PFSK-1 (cell line): ENCODE data around the gene FAM76A.

Source experiments
- FOXP2 ChIP-seq: optimal IDR thresholded peaks from 2 replicates; pipeline ENCODE3; 2011; ENCODE audit warnings: borderline replicate concordance, control low read depth, inconsistent platforms; ENCODE audit not compliant: insufficient read depth; ENCODE audit errors: extremely low read length, extremely low read depth
- POLR2AphosphoS5 ChIP-seq: IDR thresholded peaks from 2 replicates; pipeline ENCODE4 v1.6.1; 2012; ENCODE audit warnings: low read depth, mild to moderate bottlenecking, control low read depth, low read length, moderate library complexity
- REST ChIP-seq, 2 experiments: IDR thresholded peaks; 2 replicates each; pipeline versions ENCODE4 v1.6.1 to v1.8.0; 2011 to 2012; ENCODE audit warnings: low read depth in 2 of 2, low read length in 2 of 2, control low read depth in 1 of 2, inconsistent platforms in 1 of 2, mild to moderate bottlenecking in 1 of 2, moderate library complexity in 1 of 2; ENCODE audit not compliant: insufficient read depth in 1 of 2
- SIN3A ChIP-seq: IDR thresholded peaks from 2 replicates; pipeline ENCODE4 v1.6.1; 2012; ENCODE audit warnings: mild to moderate bottlenecking, low read length, moderate library complexity, borderline replicate concordance; ENCODE audit not compliant: insufficient read depth
- TAF1 ChIP-seq: IDR thresholded peaks from 2 replicates; pipeline ENCODE4 v1.6.1; 2012; ENCODE audit warnings: low read length, control low read depth, borderline replicate concordance; ENCODE audit not compliant: insufficient read depth

Gene FAM76A

DNA sequence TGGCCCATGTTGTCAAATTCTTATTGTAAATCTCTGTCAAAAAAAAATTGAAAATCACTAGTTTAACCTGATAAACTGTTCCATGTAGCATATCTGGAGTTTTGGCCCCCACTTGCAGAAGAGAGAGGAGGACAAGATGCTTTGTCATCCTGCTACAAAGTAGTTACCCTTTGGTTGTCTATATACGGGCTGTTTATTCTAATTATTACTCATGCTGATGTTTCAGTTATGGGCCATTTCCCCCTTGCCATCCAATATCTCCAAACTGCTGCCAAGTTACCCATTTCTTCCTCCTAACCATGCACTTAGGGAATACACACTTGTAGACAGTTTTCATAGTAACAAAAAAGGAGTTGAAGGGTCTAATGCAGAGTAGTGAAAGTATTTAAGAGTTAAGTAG, 69.8 kb downstream of the FAM76A start:
- no peak for TF ChIP-seq POLR2AphosphoS5

GRCh38 chr1:27804791-27805190, 79.0 kb downstream of the FAM76A start:
- TF ChIP-seq REST (IDR thresholded peaks at IDR 0.05; ENCODE audit: insufficient read depth in 1 of 2, low read depth in 2 of 2, low read length in 2 of 2) (no peak), TAF1 (no peak), POLR2AphosphoS5 (no peak), SIN3A (no peak)

- no peak for TF ChIP-seq SIN3A
- no peak for TF ChIP-seq POLR2AphosphoS5
- no peak for TF ChIP-seq FOXP2
- TF ChIP-seq TAF1 = no peak
- TF ChIP-seq REST (IDR thresholded peaks at IDR 0.05; ENCODE audit: insufficient read depth in 1 of 2, low read depth in 2 of 2, low read length in 2 of 2) = no peak
Observed at GRCh38 chr1:27806758-27807157, 81.0 kb downstream of the FAM76A start.

GRCh38 chr1:27807385-27807784, 81.6 kb downstream of the FAM76A start:
- TF ChIP-seq REST (IDR thresholded peaks at IDR 0.05; ENCODE audit: insufficient read depth in 1 of 2, low read depth in 2 of 2, low read length in 2 of 2) (no peak), SIN3A (no peak), POLR2AphosphoS5 (no peak), TAF1 (no peak), FOXP2 (no peak)

DNA sequence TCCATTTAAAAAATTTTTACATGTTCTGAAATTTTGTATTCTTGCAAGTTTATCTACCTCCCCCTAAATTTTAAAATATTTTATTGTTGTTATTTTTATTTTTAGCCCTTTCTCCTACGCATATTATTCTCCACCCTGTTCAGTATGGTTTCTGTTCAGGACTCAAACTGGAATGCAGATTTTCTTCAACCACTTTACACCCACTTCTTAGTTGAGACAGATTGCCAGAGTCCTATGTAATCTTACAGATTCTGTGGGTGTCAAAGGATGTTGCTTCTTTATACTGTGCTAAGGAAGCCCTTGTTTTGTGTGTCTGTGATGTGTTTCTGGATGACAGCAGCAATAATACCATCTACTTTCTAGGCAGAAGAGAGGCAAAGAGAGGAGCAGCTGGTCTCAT, 84.1 kb downstream of the FAM76A start:
- no peak for TF ChIP-seq REST (IDR thresholded peaks at IDR 0.05; ENCODE audit: insufficient read depth in 1 of 2, low read depth in 2 of 2, low read length in 2 of 2)
- TF ChIP-seq FOXP2 = no peak
- no peak for TF ChIP-seq TAF1
- no peak for TF ChIP-seq SIN3A
- TF ChIP-seq POLR2AphosphoS5 = no peak
